Fibroblast of the aortic adventitia (primary cell): ENCODE measurements around the gene C4orf51. TPM values are rescaled to one million over a fixed set of nuclear protein-coding genes. Genes with fewer than 3 reads are reported as not detected.
"Not testable (repeated sequence)": the region's sequence is repeated elsewhere in the genome, so short reads cannot be mapped to it uniquely, and the experiment has no call there.

Experiments used
- DNase-seq: peaks from one replicate; pipeline ENCODE4 v3.0.0-alpha.2; 2010; ENCODE audit warnings: low read depth
- H3K4me3 ChIP-seq: 2 replicates; pipeline ENCODE4 v1.5.1; 2011; ENCODE audit warnings: low read depth, mild to moderate bottlenecking, control low read depth, low read length, moderate library complexity
- total RNA-seq: library from RNA; depleted of rRNA; stranded (reverse); fragments of >200 nt; gene quantifications from 2 replicates; pipeline ENCODE4 v1.2.3, GENCODE V29; 2012; ENCODE audit warnings: low replicate concordance
- TF ChIP-seq, protein P1 (sequence below): IDR thresholded peaks from 2 replicates; pipeline ENCODE4 v1.5.1; 2011; ENCODE audit warnings: mild to moderate bottlenecking, low read length, control low read depth, inconsistent platforms; ENCODE audit not compliant: insufficient read depth

The C4orf51 gene
- total RNA-seq, 1 donor = not detected

DNA sequence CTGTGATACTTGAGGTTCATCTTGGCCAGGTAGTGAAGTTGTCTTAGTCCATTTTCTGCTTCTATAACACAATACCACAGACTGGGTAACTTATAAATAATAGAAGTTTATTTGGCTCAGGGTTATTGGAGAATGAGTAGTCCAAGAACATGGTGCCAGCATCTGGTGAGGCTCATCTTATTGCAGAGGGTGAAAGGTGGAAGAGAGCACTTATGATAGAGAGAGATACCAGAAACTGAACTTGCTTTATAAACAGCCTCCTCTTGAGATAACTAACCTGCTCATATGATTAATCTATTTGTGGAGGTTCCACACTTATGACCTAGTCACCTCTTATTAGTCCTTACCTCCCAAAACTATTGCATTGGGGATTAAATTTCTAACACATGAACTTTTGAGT, 1.6 kb downstream of the C4orf51 start:
- TF ChIP-seq, protein P1, sequence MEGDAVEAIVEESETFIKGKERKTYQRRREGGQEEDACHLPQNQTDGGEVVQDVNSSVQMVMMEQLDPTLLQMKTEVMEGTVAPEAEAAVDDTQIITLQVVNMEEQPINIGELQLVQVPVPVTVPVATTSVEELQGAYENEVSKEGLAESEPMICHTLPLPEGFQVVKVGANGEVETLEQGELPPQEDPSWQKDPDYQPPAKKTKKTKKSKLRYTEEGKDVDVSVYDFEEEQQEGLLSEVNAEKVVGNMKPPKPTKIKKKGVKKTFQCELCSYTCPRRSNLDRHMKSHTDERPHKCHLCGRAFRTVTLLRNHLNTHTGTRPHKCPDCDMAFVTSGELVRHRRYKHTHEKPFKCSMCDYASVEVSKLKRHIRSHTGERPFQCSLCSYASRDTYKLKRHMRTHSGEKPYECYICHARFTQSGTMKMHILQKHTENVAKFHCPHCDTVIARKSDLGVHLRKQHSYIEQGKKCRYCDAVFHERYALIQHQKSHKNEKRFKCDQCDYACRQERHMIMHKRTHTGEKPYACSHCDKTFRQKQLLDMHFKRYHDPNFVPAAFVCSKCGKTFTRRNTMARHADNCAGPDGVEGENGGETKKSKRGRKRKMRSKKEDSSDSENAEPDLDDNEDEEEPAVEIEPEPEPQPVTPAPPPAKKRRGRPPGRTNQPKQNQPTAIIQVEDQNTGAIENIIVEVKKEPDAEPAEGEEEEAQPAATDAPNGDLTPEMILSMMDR = no peak
- no peak for DNase-seq
- H3K4me3 ChIP-seq = no peak overlapping the region

DNA sequence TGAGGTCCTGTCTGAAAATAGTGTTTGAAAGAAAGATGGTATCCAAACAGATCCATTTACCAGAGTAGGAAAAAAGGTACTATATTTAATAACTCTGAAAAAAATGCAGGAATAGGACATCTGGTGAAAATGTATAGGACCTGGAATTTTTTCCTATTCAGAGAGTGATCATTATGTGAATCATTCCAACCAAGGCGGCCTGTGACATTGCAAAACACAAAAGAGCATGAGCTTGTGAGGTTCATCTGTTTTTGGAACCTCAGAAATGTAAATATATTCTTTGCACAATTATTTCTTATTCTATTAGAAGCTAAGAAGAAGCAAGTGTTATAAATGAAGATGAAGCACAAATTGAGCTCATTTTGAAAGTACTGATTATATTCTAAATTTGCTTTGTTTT, 2.0 kb downstream of the C4orf51 start:
- no peak for DNase-seq
- H3K4me3 ChIP-seq = no peak overlapping the region
- TF ChIP-seq, protein P1 = no peak

- no peak overlapping the region for H3K4me3 ChIP-seq
- TF ChIP-seq, protein P1 = no peak
- DNase-seq = no peak
Observed at GRCh38 chr4:145686991-145687390, 7.0 kb downstream of the C4orf51 start.

- TF ChIP-seq, protein P1 = no peak
- DNase-seq = no peak
- H3K4me3 ChIP-seq = no peak overlapping the region
Observed at GRCh38 chr4:145690610-145691009, 10.7 kb downstream of the C4orf51 start.

GRCh38 chr4:145691416-145691815, 11.5 kb downstream of the C4orf51 start:
- not testable (repeated sequence) for DNase-seq, H3K4me3 ChIP-seq

- no peak overlapping the region for H3K4me3 ChIP-seq
- TF ChIP-seq, protein P1 = no peak
- DNase-seq = no peak
Observed at GRCh38 chr4:145694929-145695328, 15.0 kb downstream of the C4orf51 start.

DNA sequence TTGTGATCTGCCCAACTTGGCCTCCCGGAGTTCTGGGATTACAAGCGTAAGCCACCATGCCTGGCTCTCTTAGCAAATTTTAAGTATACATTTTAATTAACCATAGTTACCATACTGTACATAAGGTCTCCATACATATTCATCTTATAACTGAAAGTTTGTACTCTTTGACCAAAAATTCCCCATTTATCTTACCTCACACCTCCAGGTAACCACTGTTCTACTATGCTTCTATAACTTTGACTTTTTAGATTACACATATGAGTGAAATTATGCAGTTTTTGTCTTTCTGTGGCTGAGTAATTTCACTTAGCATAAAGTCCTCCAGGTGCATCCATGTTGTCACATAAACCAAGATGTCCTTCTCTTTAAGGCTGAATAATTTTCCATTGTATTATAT, 17.4 kb downstream of the C4orf51 start:
- H3K4me3 ChIP-seq = no peak overlapping the region
- no peak for DNase-seq
- TF ChIP-seq, protein P1 = no peak

DNA sequence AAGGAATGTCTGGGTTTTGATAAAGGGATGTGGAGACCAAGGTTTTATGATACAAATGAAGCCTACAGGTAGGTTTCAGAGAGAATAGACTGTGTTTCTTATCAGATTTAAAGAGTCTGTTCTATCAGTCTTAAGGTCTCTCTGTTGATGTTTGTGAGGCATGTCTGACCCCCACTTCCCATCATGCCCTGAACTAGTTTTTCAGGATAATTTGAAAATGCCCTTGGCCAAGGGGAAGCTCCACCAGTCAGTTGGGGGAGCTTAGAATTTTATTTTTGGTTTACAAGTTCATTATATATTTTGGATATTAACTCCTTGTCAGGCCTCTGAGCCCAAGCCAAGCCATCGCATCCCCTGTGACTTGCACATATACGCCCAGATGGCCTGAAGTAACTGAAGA, 18.6 kb downstream of the C4orf51 start:
- TF ChIP-seq, protein P1 = no peak
- no peak for DNase-seq
- H3K4me3 ChIP-seq = no peak overlapping the region
